ENCODE data around the gene HOXC5.

- TF ChIP-seq, protein P1, sequence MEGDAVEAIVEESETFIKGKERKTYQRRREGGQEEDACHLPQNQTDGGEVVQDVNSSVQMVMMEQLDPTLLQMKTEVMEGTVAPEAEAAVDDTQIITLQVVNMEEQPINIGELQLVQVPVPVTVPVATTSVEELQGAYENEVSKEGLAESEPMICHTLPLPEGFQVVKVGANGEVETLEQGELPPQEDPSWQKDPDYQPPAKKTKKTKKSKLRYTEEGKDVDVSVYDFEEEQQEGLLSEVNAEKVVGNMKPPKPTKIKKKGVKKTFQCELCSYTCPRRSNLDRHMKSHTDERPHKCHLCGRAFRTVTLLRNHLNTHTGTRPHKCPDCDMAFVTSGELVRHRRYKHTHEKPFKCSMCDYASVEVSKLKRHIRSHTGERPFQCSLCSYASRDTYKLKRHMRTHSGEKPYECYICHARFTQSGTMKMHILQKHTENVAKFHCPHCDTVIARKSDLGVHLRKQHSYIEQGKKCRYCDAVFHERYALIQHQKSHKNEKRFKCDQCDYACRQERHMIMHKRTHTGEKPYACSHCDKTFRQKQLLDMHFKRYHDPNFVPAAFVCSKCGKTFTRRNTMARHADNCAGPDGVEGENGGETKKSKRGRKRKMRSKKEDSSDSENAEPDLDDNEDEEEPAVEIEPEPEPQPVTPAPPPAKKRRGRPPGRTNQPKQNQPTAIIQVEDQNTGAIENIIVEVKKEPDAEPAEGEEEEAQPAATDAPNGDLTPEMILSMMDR (conservative IDR thresholded peaks at IDR 0.05; ENCODE audit: low read length): no peak
- TF ChIP-seq EZH2phosphoT487 (IDR thresholded peaks at IDR 0.05; ENCODE audit: borderline replicate concordance, low read depth, low read length): no peak
These were observed 39.5 kb upstream of the HOXC5 start for GRCh38 chr12:53993162-53994008.

Measured in OCI-LY7 (cell line).